ENCODE measurements around the gene EML3.
"Not testable (repeated sequence)": the region's sequence is repeated elsewhere in the genome, so short reads cannot be mapped to it uniquely, and the experiment has no call there.

DNA sequence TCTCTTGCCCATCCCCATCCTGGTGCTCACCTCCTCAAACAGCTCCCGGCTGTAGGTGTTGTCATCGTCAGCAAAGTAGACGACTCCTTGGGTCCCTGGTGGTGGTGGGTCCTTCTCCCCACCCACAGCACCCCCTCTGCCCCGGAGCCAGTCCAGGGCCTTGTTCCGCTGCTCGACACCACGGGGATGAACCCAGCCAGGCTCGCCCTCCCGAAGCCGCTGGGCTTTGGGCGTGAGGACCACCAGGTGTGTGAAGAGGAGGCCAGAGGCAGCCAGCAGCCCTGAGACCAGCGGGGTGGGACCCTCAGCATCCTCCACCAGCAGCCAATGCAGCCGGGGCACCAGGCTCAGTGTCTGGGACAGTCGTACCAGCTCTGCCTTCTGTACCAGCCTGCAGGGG is 4.4 kb upstream of the EML3 start:
- not testable (repeated sequence) for TF ChIP-seq POLR2A (IDR thresholded peaks at IDR 0.05; ENCODE audit: low read length); GATA1 (IDR thresholded peaks at IDR 0.05; ENCODE audit: low read depth, low read length)
